ENCODE data around the gene CD69. TPM values are rescaled to one million over a fixed set of nuclear protein-coding genes. Genes with fewer than 3 reads are reported as not detected.

The CD69 gene
- total RNA-seq, 1 experiment from 2014 or later, result not detected

GRCh38 chr12:9725213-9725870, 35.4 kb downstream of the CD69 start:
- intact Hi-C loops (cut with micrococcal nuclease; ENCODE audit: unreplicated experiment), result no loop called here
- Histone ChIP-seq H3K4me3 (no peak overlapping the region), H3K9me2 (ENCODE audit: insufficient read depth) (peaks cover 8% of the 10 kb centered on the region; the same call in 1 of the 2 replicates), H3F3A (ENCODE audit: insufficient read depth, low read depth) (peaks cover 25% of the 10 kb centered on the region), H3K4me2 (no peak overlapping the region), H3K27ac (no peak overlapping the region), H3K36me3 (ENCODE audit: low read depth) (no peaks in the 10 kb centered on the region), H3K79me2 (ENCODE audit: low read depth) (no peaks in the 10 kb centered on the region), H2AFZ (no peak overlapping the region), H3K9me3 (ENCODE audit: insufficient read depth, low read depth) (peaks cover 11% of the 10 kb centered on the region), H3K4me1 (replicated peaks; ENCODE audit: insufficient read depth) (peaks cover 33% of the 10 kb centered on the region), H4K20me1 (ENCODE audit: insufficient read depth) (no peaks in the 10 kb centered on the region), H3K27me3 (ENCODE audit: insufficient read depth, low read depth) (no peaks in the 10 kb centered on the region)
- CTCF ChIA-PET, result interaction anchor here (0.7 kb wide), 2 partner anchors 17 to 415 kb away, joined by 3 to 4 read pairs; no protein-coding TSS in a partner anchor
- no peak for DNase-seq
- TF ChIP-seq EZH2 (IDR thresholded peaks at IDR 0.05; ENCODE audit: low read depth) (no peak), CTCF (conservative IDR thresholded peaks at IDR 0.05) (no peak)
- BruUV-seq (replicated peaks), result no TSS peak
- POLR2A ChIA-PET (ENCODE audit: unreplicated experiment), result no interaction called here

- no peaks in the 10 kb centered on the region for H4K20me1 ChIP-seq (ENCODE audit: insufficient read depth)
- no peak overlapping the region for H3K4me3 ChIP-seq
- ChIA-PET POLR2A (ENCODE audit: unreplicated experiment) (no interaction called here), CTCF (no interaction called here)
- no peak overlapping the region for H3K27ac ChIP-seq
- intact Hi-C loops (cut with micrococcal nuclease; ENCODE audit: unreplicated experiment), result loop anchor here (5.0 kb wide), 1 partner anchor 52 kb away; no protein-coding TSS in a partner anchor
- no peak for DNase-seq
- no peaks in the 10 kb centered on the region for H3K79me2 ChIP-seq (ENCODE audit: low read depth)
- no peaks in the 10 kb centered on the region for H3K27me3 ChIP-seq (ENCODE audit: insufficient read depth, low read depth)
- peaks cover 8% of the 10 kb centered on the region; the same call in 1 of the 2 replicates for H3K9me2 ChIP-seq (ENCODE audit: insufficient read depth)
- peaks cover 25% of the 10 kb centered on the region for H3F3A ChIP-seq (ENCODE audit: insufficient read depth, low read depth)
- H2AFZ ChIP-seq, result no peak overlapping the region
- H3K4me2 ChIP-seq, result no peak overlapping the region
- peaks cover 11% of the 10 kb centered on the region for H3K9me3 ChIP-seq (ENCODE audit: insufficient read depth, low read depth)
- BruUV-seq (replicated peaks), result no TSS peak
- TF ChIP-seq CTCF (conservative IDR thresholded peaks at IDR 0.05) (no peak), EZH2 (IDR thresholded peaks at IDR 0.05; ENCODE audit: low read depth) (no peak)
- no peaks in the 10 kb centered on the region for H3K36me3 ChIP-seq (ENCODE audit: low read depth)
- peaks cover 33% of the 10 kb centered on the region for H3K4me1 ChIP-seq (replicated peaks; ENCODE audit: insufficient read depth)
These were observed 36.7 kb downstream of the CD69 start for GRCh38 chr12:9724023-9724422.

GRCh38 chr12:9721394-9722092, 39.2 kb downstream of the CD69 start:
- no peaks in the 10 kb centered on the region for H4K20me1 ChIP-seq (ENCODE audit: insufficient read depth)
- peaks cover 25% of the 10 kb centered on the region for H3K4me1 ChIP-seq (replicated peaks; ENCODE audit: insufficient read depth)
- H3K4me3 ChIP-seq, result no peak overlapping the region
- peaks cover 25% of the 10 kb centered on the region for H3F3A ChIP-seq (ENCODE audit: insufficient read depth, low read depth)
- no TSS peak for BruUV-seq (replicated peaks)
- TF ChIP-seq EZH2 (IDR thresholded peaks at IDR 0.05; ENCODE audit: low read depth) (no peak), CTCF (conservative IDR thresholded peaks at IDR 0.05) (no peak)
- no peak overlapping the region for H2AFZ ChIP-seq
- POLR2A ChIA-PET (ENCODE audit: unreplicated experiment), result interaction anchor here (0.5 kb wide), 2 partner anchors 10 to 48 kb away, joined by 4 to 5 read pairs; no protein-coding TSS in a partner anchor
- intact Hi-C loops (cut with micrococcal nuclease; ENCODE audit: unreplicated experiment), result loop anchor here (1.0 to 5.0 kb wide), 3 partner anchors 21 to 73 kb away; no protein-coding TSS in a partner anchor
- H3K9me2 ChIP-seq (ENCODE audit: insufficient read depth), result peaks cover 8% of the 10 kb centered on the region; the same call in 1 of the 2 replicates
- CTCF ChIA-PET, result interaction anchor here (0.9 to 2.2 kb wide), 4 partner anchors 16 to 76 kb away, joined by 3 to 11 read pairs (median 3); no protein-coding TSS in a partner anchor
- H3K9me3 ChIP-seq (ENCODE audit: insufficient read depth, low read depth), result peaks cover 11% of the 10 kb centered on the region
- H3K27me3 ChIP-seq (ENCODE audit: insufficient read depth, low read depth), result no peaks in the 10 kb centered on the region
- DNase-seq, result peak in 1 of 2 experiments; percentile 90
- H3K79me2 ChIP-seq (ENCODE audit: low read depth), result no peaks in the 10 kb centered on the region
- H3K27ac ChIP-seq, result peak overlapping the region; percentile 69
- peak overlapping the region; percentile 56 for H3K4me2 ChIP-seq
- H3K36me3 ChIP-seq (ENCODE audit: low read depth), result no peaks in the 10 kb centered on the region
